Measurements from ENCODE around the gene DNAJB13. TPM values are rescaled to one million over a fixed set of nuclear protein-coding genes. Genes with fewer than 3 reads are reported as not detected.

The DNAJB13 gene
- total RNA-seq, 1 experiment from 2014 or later, result not detected

DNA sequence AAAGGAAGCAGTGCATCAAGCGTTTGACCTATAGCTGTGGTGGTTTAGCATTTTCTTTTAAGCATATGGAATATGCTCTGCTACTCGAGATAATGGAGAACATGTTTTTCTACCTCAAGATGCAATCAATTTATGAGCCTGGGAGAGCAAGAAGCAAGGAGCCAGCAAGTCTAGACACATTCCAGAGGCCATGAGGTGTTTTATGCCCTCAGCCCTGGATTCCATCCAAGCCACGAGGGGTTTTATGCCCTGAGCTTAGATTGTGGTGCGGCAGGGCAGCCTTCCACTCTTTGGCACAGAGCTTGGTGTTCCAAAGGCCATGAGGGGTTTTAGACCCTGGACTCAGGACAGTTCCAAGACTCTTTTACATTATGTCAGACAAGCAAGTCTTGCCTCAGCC is 11.7 kb upstream of the DNAJB13 start:
- no peak overlapping the region for H2BK15ac ChIP-seq (ENCODE audit: low read depth, low read length)
- H3K27ac ChIP-seq (ENCODE audit: insufficient read length, low read depth, low read length), result no peak overlapping the region
- Mint-ChIP-seq H3K27me3 (ENCODE audit: low read depth) (peaks cover 3% of the 10 kb centered on the region; the same call in 1 of the 2 replicates), H3K4me3 (no peak overlapping the region), H3K36me3 (ENCODE audit: insufficient read depth in 1 of 3, low read depth in 3 of 3) (peaks cover 16 to 24% (median 18%) of the 10 kb centered on the region in 3 experiments), H3K27ac (no peak overlapping the region), H3K4me1 (no peaks in the 10 kb centered on the region), H3K9me3 (peaks cover 33% of the 10 kb centered on the region in 2 experiments)
- H3K79me1 ChIP-seq (ENCODE audit: insufficient read depth, low read depth, low read length, poor library complexity, severe bottlenecking), result no peaks in the 10 kb centered on the region
- no peak overlapping the region for H3K18ac ChIP-seq (ENCODE audit: insufficient read length, low read depth, low read length)
- no peak overlapping the region for H4K8ac ChIP-seq (replicated peaks; ENCODE audit: insufficient read length, low read depth, low read length)
- H2BK5ac ChIP-seq (ENCODE audit: insufficient read length, low read length), result no peak overlapping the region
- no peak overlapping the region for H3K14ac ChIP-seq (ENCODE audit: insufficient read depth, low read length)
- H4K5ac ChIP-seq (ENCODE audit: insufficient read length, low read depth, low read length), result no peak overlapping the region
- no peak overlapping the region for H3K4ac ChIP-seq (ENCODE audit: low read depth, low read length)
- no peak overlapping the region for H3K56ac ChIP-seq (ENCODE audit: insufficient read length, low read depth, low read length)
- H3K4me1 ChIP-seq (ENCODE audit: insufficient read depth, low read length), result no peaks in the 10 kb centered on the region
- no peak overlapping the region for H2AFZ ChIP-seq (ENCODE audit: low read length)
- no peaks in the 10 kb centered on the region for H4K20me1 ChIP-seq (ENCODE audit: control insufficient read depth, insufficient read depth, insufficient read length)
- DNase-seq, result no peak
- H3K9ac ChIP-seq (ENCODE audit: extremely low read depth, insufficient read length, low read length), result no peak overlapping the region
- no peak overlapping the region for H3K23ac ChIP-seq (ENCODE audit: insufficient read length, low read depth, low read length)
- no CpG with 5 or more reads among the region's 4 CpGs for WGBS (ENCODE audit: extremely low coverage, insufficient read length, low lambda C conversion rate)
- no peaks in the 10 kb centered on the region for H3K23me2 ChIP-seq (ENCODE audit: insufficient read length, low read depth, low read length, poor library complexity, severe bottlenecking)
- H3K79me2 ChIP-seq (ENCODE audit: insufficient read depth, low read length), result no peaks in the 10 kb centered on the region
- H2BK20ac ChIP-seq (ENCODE audit: low read depth, low read length, poor library complexity, severe bottlenecking), result no peak overlapping the region
- TF ChIP-seq, protein P1, sequence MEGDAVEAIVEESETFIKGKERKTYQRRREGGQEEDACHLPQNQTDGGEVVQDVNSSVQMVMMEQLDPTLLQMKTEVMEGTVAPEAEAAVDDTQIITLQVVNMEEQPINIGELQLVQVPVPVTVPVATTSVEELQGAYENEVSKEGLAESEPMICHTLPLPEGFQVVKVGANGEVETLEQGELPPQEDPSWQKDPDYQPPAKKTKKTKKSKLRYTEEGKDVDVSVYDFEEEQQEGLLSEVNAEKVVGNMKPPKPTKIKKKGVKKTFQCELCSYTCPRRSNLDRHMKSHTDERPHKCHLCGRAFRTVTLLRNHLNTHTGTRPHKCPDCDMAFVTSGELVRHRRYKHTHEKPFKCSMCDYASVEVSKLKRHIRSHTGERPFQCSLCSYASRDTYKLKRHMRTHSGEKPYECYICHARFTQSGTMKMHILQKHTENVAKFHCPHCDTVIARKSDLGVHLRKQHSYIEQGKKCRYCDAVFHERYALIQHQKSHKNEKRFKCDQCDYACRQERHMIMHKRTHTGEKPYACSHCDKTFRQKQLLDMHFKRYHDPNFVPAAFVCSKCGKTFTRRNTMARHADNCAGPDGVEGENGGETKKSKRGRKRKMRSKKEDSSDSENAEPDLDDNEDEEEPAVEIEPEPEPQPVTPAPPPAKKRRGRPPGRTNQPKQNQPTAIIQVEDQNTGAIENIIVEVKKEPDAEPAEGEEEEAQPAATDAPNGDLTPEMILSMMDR (conservative IDR thresholded peaks at IDR 0.05), result no peak
- H4K91ac ChIP-seq (ENCODE audit: insufficient read length, low read depth, low read length), result no peak overlapping the region
- H3K27me3 ChIP-seq (ENCODE audit: insufficient read depth, low read length), result no peaks in the 10 kb centered on the region
- no peak overlapping the region for H2AK5ac ChIP-seq (ENCODE audit: insufficient read length, low read length)
- no peaks in the 10 kb centered on the region for H3K9me3 ChIP-seq (ENCODE audit: control insufficient read depth, low read depth, low read length)
- H2BK12ac ChIP-seq (ENCODE audit: insufficient read length, low read depth, low read length), result no peak overlapping the region
- no peak overlapping the region for H2BK120ac ChIP-seq (ENCODE audit: low read depth, low read length, poor library complexity, severe bottlenecking)
- no peak overlapping the region for H3K4me2 ChIP-seq (ENCODE audit: insufficient read depth, insufficient read length, low read length)
- no peak overlapping the region for H3T11ph ChIP-seq (ENCODE audit: low read length)

Measured in H9 (cell line).